Hematopoietic multipotent progenitor cell treated with erythropoietin and hydrocortisone succinate and interleukin-3 and kit ligand, for 4 days (in vitro differentiated cells): Measurements from ENCODE around the gene PIWIL1.

Experiments
- DNase-seq: peaks from one replicate; pipeline ENCODE4 v3.0.0-alpha.2; 2015

PIWIL1 gene

GRCh38 chr12:130337488-130338303 lies at the start of gene PIWIL1:
Gene PIWIL1 (plus strand): TSS chr12:130337887. CDS start chr12:130342592, 4,705 bp downstream.
- no peak for DNase-seq

- no peak for DNase-seq
Measured at GRCh38 chr12:130288206-130288605, 49.5 kb upstream of the PIWIL1 start.

GRCh38 chr12:130288691-130289090 lies 49.0 kb upstream of the PIWIL1 start:
- DNase-seq: no peak

- DNase-seq: no peak
Measured at GRCh38 chr12:130290114-130290513, 47.6 kb upstream of the PIWIL1 start.

- no peak for DNase-seq
Measured at GRCh38 chr12:130298322-130299021, 39.2 kb upstream of the PIWIL1 start.

- no peak for DNase-seq
Measured at GRCh38 chr12:130299574-130299973, 38.1 kb upstream of the PIWIL1 start.

- no peak for DNase-seq
Measured at GRCh38 chr12:130300090-130300489, 37.6 kb upstream of the PIWIL1 start.

- DNase-seq: no peak
Measured at GRCh38 chr12:130300737-130301535, 36.8 kb upstream of the PIWIL1 start.

- DNase-seq: no peak
Measured at GRCh38 chr12:130301559-130301958, 36.1 kb upstream of the PIWIL1 start.

- no peak for DNase-seq
Measured at GRCh38 chr12:130303781-130304180, 33.9 kb upstream of the PIWIL1 start.

GRCh38 chr12:130307859-130308258 lies 29.8 kb upstream of the PIWIL1 start:
- no peak for DNase-seq

GRCh38 chr12:130308393-130308792 lies 29.3 kb upstream of the PIWIL1 start:
- DNase-seq: no peak

- no peak for DNase-seq
Measured at GRCh38 chr12:130316251-130316650, 21.4 kb upstream of the PIWIL1 start.

GRCh38 chr12:130320536-130320935 lies 17.2 kb upstream of the PIWIL1 start:
- no peak for DNase-seq

- DNase-seq: no peak
Measured at GRCh38 chr12:130322263-130322662, 15.4 kb upstream of the PIWIL1 start.

- DNase-seq: no peak
Measured at GRCh38 chr12:130330685-130331084, 7.0 kb upstream of the PIWIL1 start.

- DNase-seq: no peak
Measured at GRCh38 chr12:130331146-130331545, 6.5 kb upstream of the PIWIL1 start.

- no peak for DNase-seq
Measured at GRCh38 chr12:130333341-130333740, 4.3 kb upstream of the PIWIL1 start.

GRCh38 chr12:130334399-130334798 lies 3.3 kb upstream of the PIWIL1 start:
- no peak for DNase-seq

GRCh38 chr12:130334937-130335336 lies 2.8 kb upstream of the PIWIL1 start:
- DNase-seq: peak; percentile 24

GRCh38 chr12:130335517-130336392 lies 1.9 kb upstream of the PIWIL1 start:
- DNase-seq: peak; percentile 77

- DNase-seq: no peak
Measured at GRCh38 chr12:130336723-130337487, 782 bp upstream of the PIWIL1 start.
